ENCODE measurements around the gene GPR160. TPM values are rescaled to one million over a fixed set of nuclear protein-coding genes. Genes with fewer than 3 reads are reported as not detected.

GPR160 gene
- total and polyA plus RNA-seq, 2 experiments from 2014 or later, result 39.4 to 55.7 TPM

- TF ChIP-seq, protein P1, sequence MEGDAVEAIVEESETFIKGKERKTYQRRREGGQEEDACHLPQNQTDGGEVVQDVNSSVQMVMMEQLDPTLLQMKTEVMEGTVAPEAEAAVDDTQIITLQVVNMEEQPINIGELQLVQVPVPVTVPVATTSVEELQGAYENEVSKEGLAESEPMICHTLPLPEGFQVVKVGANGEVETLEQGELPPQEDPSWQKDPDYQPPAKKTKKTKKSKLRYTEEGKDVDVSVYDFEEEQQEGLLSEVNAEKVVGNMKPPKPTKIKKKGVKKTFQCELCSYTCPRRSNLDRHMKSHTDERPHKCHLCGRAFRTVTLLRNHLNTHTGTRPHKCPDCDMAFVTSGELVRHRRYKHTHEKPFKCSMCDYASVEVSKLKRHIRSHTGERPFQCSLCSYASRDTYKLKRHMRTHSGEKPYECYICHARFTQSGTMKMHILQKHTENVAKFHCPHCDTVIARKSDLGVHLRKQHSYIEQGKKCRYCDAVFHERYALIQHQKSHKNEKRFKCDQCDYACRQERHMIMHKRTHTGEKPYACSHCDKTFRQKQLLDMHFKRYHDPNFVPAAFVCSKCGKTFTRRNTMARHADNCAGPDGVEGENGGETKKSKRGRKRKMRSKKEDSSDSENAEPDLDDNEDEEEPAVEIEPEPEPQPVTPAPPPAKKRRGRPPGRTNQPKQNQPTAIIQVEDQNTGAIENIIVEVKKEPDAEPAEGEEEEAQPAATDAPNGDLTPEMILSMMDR (conservative IDR thresholded peaks at IDR 0.05; ENCODE audit: low read depth in 2 of 2), result peak; percentile 42 to 56
Observed at GRCh38 chr3:170038434-170039110, 777 bp downstream of the GPR160 start (continued).

- H3K9me2 ChIP-seq (ENCODE audit: insufficient read depth), result no peaks in the 10 kb centered on the region
- no peaks in the 10 kb centered on the region for H4K20me1 ChIP-seq (replicated peaks; ENCODE audit: insufficient read depth)
- H3K79me2 ChIP-seq (replicated peaks; ENCODE audit: insufficient read depth), result peaks cover 16% of the 10 kb centered on the region; the same call in 1 of the 2 replicates
- H3K4me3 ChIP-seq, result peak overlapping the region; percentile 33
- H3K36me3 Mint-ChIP-seq (ENCODE audit: low read depth), result peaks cover 9% of the 10 kb centered on the region; the same call in 2 of the 3 replicates
- TF ChIP-seq, protein P1 (conservative IDR thresholded peaks at IDR 0.05; ENCODE audit: low read depth in 2 of 2), result no peak
- no peak for TF ChIP-seq REST (IDR thresholded peaks at IDR 0.05; ENCODE audit: unreplicated experiment)
- no peak for TF ChIP-seq ZNF331 (CRISPR knock-in tag; IDR thresholded peaks at IDR 0.05; ENCODE audit: low read depth)
- TF ChIP-seq ZNF114 (CRISPR knock-in tag; IDR thresholded peaks at IDR 0.05), result no peak
- TF ChIP-seq POLR2AphosphoS5 (IDR thresholded peaks at IDR 0.05; ENCODE audit: low read depth), result no peak
- H3K4me1 ChIP-seq (ENCODE audit: insufficient read depth), result peaks cover 20% of the 10 kb centered on the region
- no peaks in the 10 kb centered on the region for H3K27me3 Mint-ChIP-seq (ENCODE audit: insufficient read depth, low read depth, poor library complexity)
- H3K27ac ChIP-seq (ENCODE audit: low read depth), result no peak overlapping the region
- peak overlapping the region; percentile 9; the same call in 1 of the 2 replicates for H2AFZ ChIP-seq
- peaks cover 5% of the 10 kb centered on the region for H3F3A ChIP-seq (replicated peaks; ENCODE audit: low read depth)
- H3K36me3 ChIP-seq (ENCODE audit: insufficient read depth), result no peaks in the 10 kb centered on the region
- peak overlapping the region; percentile 66 for H3K4me3 Mint-ChIP-seq
- no peaks in the 10 kb centered on the region for H3K9me3 Mint-ChIP-seq
- ATAC-seq (no peak), DNase-seq (ENCODE audit: low spot score) (peak; percentile 28)
- peaks cover 20% of the 10 kb centered on the region for H3K4me1 Mint-ChIP-seq
- peak overlapping the region; percentile 97 for H3K4me2 ChIP-seq
- no peaks in the 10 kb centered on the region for H3K27me3 ChIP-seq (ENCODE audit: insufficient read depth)
- peak overlapping the region; percentile 67; the same call in 1 of the 2 replicates for H3K27ac Mint-ChIP-seq
Observed at GRCh38 chr3:170040418-170040817, 2.6 kb downstream of the GPR160 start.

All from GM23338 (cell line).